Activated CD4-positive, alpha-beta T cell treated with anti-CD3 and anti-CD28 coated beads, Interleukin-10, Interleukin-2, amounts not matched to agents 100 ng/mL and 50 ng/mL, durations not matched to agents 16 hours and 8 hours (primary cell): Measurements from ENCODE around the gene CACNA2D1.
"Not testable (repeated sequence)": the region's sequence is repeated elsewhere in the genome, so short reads cannot be mapped to it uniquely, and the experiment has no call there.

ENCODE experiments used
- DNase-seq: peaks from one replicate; pipeline ENCODE4 v3.0.0-alpha.2; 2020

CACNA2D1 gene

GRCh38 chr7:82389876-82390275 is 53.7 kb downstream of the CACNA2D1 start:
- DNase-seq = no peak

- no peak for DNase-seq
Observed at GRCh38 chr7:82388138-82388537, 55.4 kb downstream of the CACNA2D1 start.

- DNase-seq = not testable (repeated sequence)
Observed at GRCh38 chr7:82386571-82386970, 57.0 kb downstream of the CACNA2D1 start.

GRCh38 chr7:82384779-82385178 is 58.8 kb downstream of the CACNA2D1 start:
- DNase-seq = no peak

GRCh38 chr7:82384051-82384464 is 59.5 kb downstream of the CACNA2D1 start:
- DNase-seq = peak; percentile 2

- no peak for DNase-seq
Observed at GRCh38 chr7:82382276-82382675, 61.3 kb downstream of the CACNA2D1 start.

- DNase-seq = no peak
Observed at GRCh38 chr7:82376739-82377138, 66.8 kb downstream of the CACNA2D1 start.

GRCh38 chr7:82375713-82376112 is 67.9 kb downstream of the CACNA2D1 start:
- DNase-seq = no peak

- no peak for DNase-seq
Observed at GRCh38 chr7:82375129-82375528, 68.4 kb downstream of the CACNA2D1 start.

- DNase-seq = no peak
Observed at GRCh38 chr7:82373926-82374635, 69.5 kb downstream of the CACNA2D1 start.

- DNase-seq = no peak
Observed at GRCh38 chr7:82364671-82365070, 78.9 kb downstream of the CACNA2D1 start.

GRCh38 chr7:82364048-82364447 is 79.5 kb downstream of the CACNA2D1 start:
- DNase-seq = no peak

- no peak for DNase-seq
Observed at GRCh38 chr7:82362129-82362706, 81.4 kb downstream of the CACNA2D1 start.

- DNase-seq = no peak
Observed at GRCh38 chr7:82360591-82361368, 82.8 kb downstream of the CACNA2D1 start.

- no peak for DNase-seq
Observed at GRCh38 chr7:82359426-82359825, 84.2 kb downstream of the CACNA2D1 start.

- DNase-seq = no peak
Observed at GRCh38 chr7:82358923-82359322, 84.7 kb downstream of the CACNA2D1 start.

- DNase-seq = no peak
Observed at GRCh38 chr7:82358009-82358578, 85.5 kb downstream of the CACNA2D1 start.

- DNase-seq = no peak
Observed at GRCh38 chr7:82348251-82348650, 95.3 kb downstream of the CACNA2D1 start.

- no peak for DNase-seq
Observed at GRCh38 chr7:82347808-82348207, 95.8 kb downstream of the CACNA2D1 start.

- no peak for DNase-seq
Observed at GRCh38 chr7:82345886-82346285, 97.7 kb downstream of the CACNA2D1 start.

- DNase-seq = no peak
Observed at GRCh38 chr7:82343716-82344115, 99.9 kb downstream of the CACNA2D1 start.

- DNase-seq = no peak
Observed at GRCh38 chr7:82339958-82340357, 103.6 kb downstream of the CACNA2D1 start.

- no peak for DNase-seq
Observed at GRCh38 chr7:82335927-82336326, 107.7 kb downstream of the CACNA2D1 start.

GRCh38 chr7:82335001-82335400 is 108.6 kb downstream of the CACNA2D1 start:
- no peak for DNase-seq
